ENCODE results near the gene XXYLT1. TPM values are rescaled to one million over a fixed set of nuclear protein-coding genes. Genes with fewer than 3 reads are reported as not detected.

Gene XXYLT1
- total RNA-seq, 2 donors from 2014 or later, result 1.3 to 4.2 TPM

GRCh38 chr3:195060531-195061291, 210.2 kb downstream of the XXYLT1 start:
- Histone ChIP-seq H3K27ac (no peak overlapping the region), H3K4me3 (no peak overlapping the region), H3K9me3 (no peaks in the 10 kb centered on the region), H3K27me3 (no peaks in the 10 kb centered on the region), H3K4me1 (no peaks in the 10 kb centered on the region), H3K36me3 (replicated peaks in 1 of 2; ENCODE audit: insufficient read depth in 1 of 2, low read depth in 2 of 2) (no peaks in the 10 kb centered on the region)
- intact Hi-C loops (cut with DNase I), result no loop called here
- no peak for ATAC-seq
- TF ChIP-seq CTCF (IDR thresholded peaks at IDR 0.05) (no peak), POLR2A (IDR thresholded peaks at IDR 0.05) (no peak)
- WGBS, 2 donors, result 87 to 93% methylated on average over 15 to 18 of the region's 18 CpGs
- DNase-seq, result no peak

DNA sequence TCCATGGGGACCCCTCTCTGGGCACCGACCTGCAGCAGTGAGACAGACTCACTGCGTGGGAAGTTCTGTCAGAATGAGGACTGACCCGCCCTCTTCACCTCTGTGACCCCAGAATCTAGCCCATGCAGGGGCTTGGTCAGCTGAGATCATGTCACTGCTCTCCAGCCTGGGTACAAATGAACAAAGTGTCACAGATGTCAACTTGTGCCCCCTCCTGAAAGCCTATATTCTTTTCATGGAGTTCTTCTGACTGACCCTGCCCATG, 210.8 kb downstream of the XXYLT1 start:
- Histone ChIP-seq H3K27me3 (no peaks in the 10 kb centered on the region), H3K9me3 (no peaks in the 10 kb centered on the region), H3K27ac (no peak overlapping the region), H3K4me3 (no peak overlapping the region), H3K4me1 (no peaks in the 10 kb centered on the region), H3K36me3 (replicated peaks in 1 of 2; ENCODE audit: insufficient read depth in 1 of 2, low read depth in 2 of 2) (no peaks in the 10 kb centered on the region)
- intact Hi-C loops (cut with DNase I), result no loop called here
- DNase-seq (no peak), ATAC-seq (no peak)
- 80 to 88% methylated on average over 3 of the region's 3 CpGs for WGBS, 2 donors
- TF ChIP-seq POLR2A (IDR thresholded peaks at IDR 0.05), result no peak
- TF ChIP-seq CTCF (IDR thresholded peaks at IDR 0.05), result no peak

GRCh38 chr3:195059471-195060216, 211.3 kb downstream of the XXYLT1 start:
- no peaks in the 10 kb centered on the region for H3K27me3 ChIP-seq
- no peak for TF ChIP-seq POLR2A (IDR thresholded peaks at IDR 0.05)
- no peak for TF ChIP-seq CTCF (IDR thresholded peaks at IDR 0.05)
- DNase-seq (no peak), ATAC-seq (no peak)
- no peaks in the 10 kb centered on the region for H3K9me3 ChIP-seq
- no peak overlapping the region for H3K4me3 ChIP-seq
- no peaks in the 10 kb centered on the region for H3K4me1 ChIP-seq
- 75 to 77% methylated on average over 22 of the region's 22 CpGs for WGBS, 2 donors
- no peaks in the 10 kb centered on the region for H3K36me3 ChIP-seq (replicated peaks in 1 of 2; ENCODE audit: insufficient read depth in 1 of 2, low read depth in 2 of 2)
- intact Hi-C loops (cut with DNase I), result no loop called here
- no peak overlapping the region for H3K27ac ChIP-seq

GRCh38 chr3:195059006-195059350, 212.0 kb downstream of the XXYLT1 start:
- intact Hi-C loops (cut with DNase I), result no loop called here
- DNase-seq (no peak), ATAC-seq (peak; percentile 35)

More at GRCh38 chr3:195059006-195059350, 212.0 kb downstream of the XXYLT1 start:
- Histone ChIP-seq H3K9me3 (no peaks in the 10 kb centered on the region), H3K4me1 (no peaks in the 10 kb centered on the region), H3K27me3 (no peaks in the 10 kb centered on the region), H3K4me3 (no peak overlapping the region), H3K36me3 (replicated peaks in 1 of 2; ENCODE audit: insufficient read depth in 1 of 2, low read depth in 2 of 2) (no peaks in the 10 kb centered on the region), H3K27ac (no peak overlapping the region)
- TF ChIP-seq POLR2A (IDR thresholded peaks at IDR 0.05) (no peak), CTCF (IDR thresholded peaks at IDR 0.05) (no peak)
- 66 to 88% methylated on average over 13 of the region's 13 CpGs for WGBS, 2 donors
